Cardiac fibroblast (primary cell): ENCODE measurements around the gene DHX30.

Source experiments
- DNase-seq, 2 donors: peaks; one replicate each; pipeline versions ENCODE4 v3.0.0 to v3.0.0-alpha.2; 2010; ENCODE audit warnings: low read depth in 2 of 2
- H3K4me3 ChIP-seq, 2 donors: replicated peaks in 1 of 2; 1 replicate in 1 of 2; 2 replicates in 1 of 2; pipeline ENCODE4 v1.5.1; 2011; ENCODE audit warnings: low read depth in 2 of 2, low read length in 2 of 2, mild to moderate bottlenecking in 2 of 2, moderate library complexity in 1 of 2
- CTCF ChIP-seq: IDR thresholded peaks from one replicate; pipeline ENCODE4 v1.5.1; 2011; ENCODE audit warnings: low read depth, mild to moderate bottlenecking, low read length, inconsistent platforms

DHX30 gene

GRCh38 chr3:47841786-47842349 is 38.9 kb downstream of the DHX30 start:
- DNase-seq: no peak
- TF ChIP-seq CTCF: no peak
- H3K4me3 ChIP-seq: no peak overlapping the region

GRCh38 chr3:47846186-47846879 is 43.4 kb downstream of the DHX30 start:
- no peak for DNase-seq
- no peak for TF ChIP-seq CTCF
- H3K4me3 ChIP-seq: no peak overlapping the region

GRCh38 chr3:47846880-47847248 is 43.9 kb downstream of the DHX30 start:
- no peak overlapping the region for H3K4me3 ChIP-seq
- no peak for DNase-seq
- TF ChIP-seq CTCF: no peak

- TF ChIP-seq CTCF: no peak
- no peak for DNase-seq
- H3K4me3 ChIP-seq: no peak overlapping the region
Observed at GRCh38 chr3:47847260-47847659, 44.3 kb downstream of the DHX30 start.

GRCh38 chr3:47847801-47848518 is 45.0 kb downstream of the DHX30 start:
- H3K4me3 ChIP-seq: no peak overlapping the region
- TF ChIP-seq CTCF: no peak
- DNase-seq: no peak

- no peak for TF ChIP-seq CTCF
- no peak for DNase-seq
- H3K4me3 ChIP-seq: no peak overlapping the region
Observed at GRCh38 chr3:47848599-47849117, 45.7 kb downstream of the DHX30 start.
